Measurements from ENCODE around the gene ARL8B. TPM values are rescaled to one million over a fixed set of nuclear protein-coding genes. Genes with fewer than 3 reads are reported as not detected.
"Not testable (repeated sequence)": the region's sequence is repeated elsewhere in the genome, so short reads cannot be mapped to it uniquely, and the experiment has no call there.

Gene ARL8B
- 29.3 TPM for polyA plus RNA-seq (2012; ENCODE audit: insufficient read depth, insufficient read length, low read depth)

- DNase-seq: peak; percentile 86
- Histone ChIP-seq H3K36me3 (no peaks in the 10 kb centered on the region), H3K4me3 (ENCODE audit: low read depth, low read length) (peak within 1 kb of the TSS; percentile 84), H3K4me1 (no peaks in the 10 kb centered on the region), H3K9me3 (no peaks in the 10 kb centered on the region), H3K27me3 (no peaks in the 10 kb centered on the region)
- peak; percentile 77 for TF ChIP-seq CTCF (IDR thresholded peaks at IDR 0.05; ENCODE audit: low read depth, low read length)
These were observed at the start of gene ARL8B for GRCh38 chr3:5122030-5122740. ARL8B (plus strand) TSS chr3:5122292; CDS start chr3:5122466, 174 bp downstream.

GRCh38 chr3:5073374-5074085, 48.6 kb upstream of the ARL8B start:
- no peaks in the 10 kb centered on the region for H3K27me3 ChIP-seq
- no peaks in the 10 kb centered on the region for H3K36me3 ChIP-seq
- no peak overlapping the region for H3K4me3 ChIP-seq (ENCODE audit: low read depth, low read length)
- no peak for DNase-seq
- TF ChIP-seq CTCF (IDR thresholded peaks at IDR 0.05; ENCODE audit: low read depth, low read length): no peak
- H3K9me3 ChIP-seq: no peaks in the 10 kb centered on the region
- H3K4me1 ChIP-seq: no peaks in the 10 kb centered on the region

- no peaks in the 10 kb centered on the region for H3K27me3 ChIP-seq
- TF ChIP-seq CTCF (IDR thresholded peaks at IDR 0.05; ENCODE audit: low read depth, low read length): no peak
- H3K36me3 ChIP-seq: no peaks in the 10 kb centered on the region
- no peaks in the 10 kb centered on the region for H3K4me1 ChIP-seq
- DNase-seq: no peak
- H3K9me3 ChIP-seq: no peaks in the 10 kb centered on the region
- H3K4me3 ChIP-seq (ENCODE audit: low read depth, low read length): no peak overlapping the region
These were observed 43.9 kb upstream of the ARL8B start for GRCh38 chr3:5078151-5078550.

GRCh38 chr3:5079761-5080160, 42.3 kb upstream of the ARL8B start:
- Histone ChIP-seq H3K4me1 (no peaks in the 10 kb centered on the region), H3K9me3 (no peaks in the 10 kb centered on the region), H3K36me3 (no peaks in the 10 kb centered on the region), H3K27me3 (no peaks in the 10 kb centered on the region), H3K4me3 (ENCODE audit: low read depth, low read length) (no peak overlapping the region)
- DNase-seq: no peak
- TF ChIP-seq CTCF (IDR thresholded peaks at IDR 0.05; ENCODE audit: low read depth, low read length): no peak

GRCh38 chr3:5080779-5081550, 41.1 kb upstream of the ARL8B start:
- H3K4me1 ChIP-seq: no peaks in the 10 kb centered on the region
- no peaks in the 10 kb centered on the region for H3K27me3 ChIP-seq
- H3K4me3 ChIP-seq (ENCODE audit: low read depth, low read length): no peak overlapping the region
- H3K9me3 ChIP-seq: no peaks in the 10 kb centered on the region
- no peak for DNase-seq
- no peaks in the 10 kb centered on the region for H3K36me3 ChIP-seq
- TF ChIP-seq CTCF (IDR thresholded peaks at IDR 0.05; ENCODE audit: low read depth, low read length): no peak

GRCh38 chr3:5081973-5082788, 39.9 kb upstream of the ARL8B start:
- not testable (repeated sequence) for H3K4me1 ChIP-seq; H3K27me3 ChIP-seq; H3K9me3 ChIP-seq; H3K36me3 ChIP-seq; H3K4me3 ChIP-seq (ENCODE audit: low read depth, low read length); DNase-seq
